OCI-LY7 (cell line): ENCODE results near the gene CTNS. TPM values are rescaled to one million over a fixed set of nuclear protein-coding genes. Genes with fewer than 3 reads are reported as not detected.

Experiments
- BruUV-seq: library from RNA; stranded (reverse); fragments of 400-500 nt; replicated peaks from 2 replicates; lab custom pipeline; 2021; lab: Mats Ljungman, UMichigan
- CTCF ChIA-PET: fragments of 300-600 bp; sonication (Branson Sonifier 250); formaldehyde crosslinking; loops from one replicate; lab custom pipeline; 2022; ENCODE audit warnings: antibody characterized with exemption; ENCODE audit not compliant: unreplicated experiment; lab: Charles Lee
- POLR2A ChIA-PET: fragments of 300-600 bp; sonication (Branson Sonifier 250); formaldehyde crosslinking; loops from one replicate; lab custom pipeline; 2022; ENCODE audit warnings: antibody characterized with exemption; lab: Charles Lee
- DNase-seq: peaks from one replicate; pipeline ENCODE4 v3.0.0-alpha.2; 2015; ENCODE audit warnings: low spot score
- H2AFZ ChIP-seq: fragments of 200-600 bp; sonication (generic), shearing (Covaris generic); 2 replicates; pipeline ENCODE4 v1.6.1; 2014; ENCODE audit warnings: mild to moderate bottlenecking, antibody characterized with exemption, low read length, moderate library complexity
- H3K27ac ChIP-seq: fragments of 200-600 bp; sonication (generic); 2 replicates; pipeline ENCODE4 v1.5.1; 2014; ENCODE audit warnings: mixed run types, low read depth, mild to moderate bottlenecking, moderate library complexity, low read length, inconsistent platforms; ENCODE audit not compliant: poor library complexity, severe bottlenecking
- H3K36me3 ChIP-seq: fragments of 200-600 bp; sonication (generic); 2 replicates; pipeline ENCODE4 v1.6.1; 2014; ENCODE audit warnings: mild to moderate bottlenecking, antibody characterized with exemption, low read length, moderate library complexity, mixed read lengths; ENCODE audit not compliant: insufficient read depth
- H3K4me1 ChIP-seq: fragments of 200-600 bp; sonication (generic); 2 replicates; pipeline ENCODE4 v1.5.1; 2014; ENCODE audit warnings: mild to moderate bottlenecking, low read length; ENCODE audit not compliant: insufficient read depth, poor library complexity, severe bottlenecking
- H3K4me2 ChIP-seq: fragments of 200-600 bp; sonication (generic); 2 replicates; pipeline ENCODE4 v1.6.1; 2014; ENCODE audit warnings: mild to moderate bottlenecking, low read length
- H3K4me3 ChIP-seq: fragments of 200-600 bp; sonication (generic); 2 replicates; pipeline ENCODE4 v1.5.1; 2014; ENCODE audit warnings: mild to moderate bottlenecking, low read depth, low read length; ENCODE audit not compliant: poor library complexity, severe bottlenecking
- H3K79me2 ChIP-seq: fragments of 200-600 bp; sonication (generic); 2 replicates; pipeline ENCODE4 v1.6.1; 2016; ENCODE audit warnings: low read depth, mild to moderate bottlenecking, low read length, moderate library complexity, mixed read lengths; ENCODE audit not compliant: insufficient read depth
- H3K9me2 ChIP-seq: fragments of 200-600 bp; sonication (generic); 2 replicates; pipeline ENCODE4 v1.6.1; 2016; ENCODE audit warnings: mild to moderate bottlenecking, low read length, mixed read lengths; ENCODE audit not compliant: insufficient read depth
- H3K9me3 ChIP-seq: fragments of 200-600 bp; sonication (generic); 2 replicates; pipeline ENCODE4 v1.6.1; 2014; ENCODE audit warnings: mild to moderate bottlenecking, mixed run types, low read length, mixed read lengths
- H4K20me1 ChIP-seq: fragments of 200-600 bp; sonication (generic); 2 replicates; pipeline ENCODE4 v1.6.1; 2014; ENCODE audit warnings: mild to moderate bottlenecking, antibody characterized with exemption, low read length, moderate library complexity, mixed read lengths; ENCODE audit not compliant: insufficient read depth
- EZH2phosphoT487 ChIP-seq: fragments of 200-600 bp; sonication (generic); IDR thresholded peaks from 2 replicates; pipeline ENCODE4 v1.6.1; 2018; ENCODE audit warnings: low read depth, borderline replicate concordance, mild to moderate bottlenecking, mixed run types, antibody characterized with exemption, low read length, moderate library complexity, mixed read lengths
- intact Hi-C: fragments of 100-400 bp; cut with micrococcal nuclease; formaldehyde crosslinking; loops from one replicate; pipeline ENCODE4 v1.10.0; 2022; ENCODE audit not compliant: unreplicated experiment
- total RNA-seq, 2 experiments: library from RNA; depleted of rRNA in 1 of 2; stranded (reverse); fragments of >200 nt in 1 of 2; shearing (Covaris generic) in 1 of 2; gene quantifications; 2 replicates each; pipeline ENCODE4 v1.2.3, GENCODE V29; 2014 to 2022
- TF ChIP-seq, protein P1 (sequence below): fragments of 200-600 bp; sonication (generic); conservative IDR thresholded peaks from 2 replicates; pipeline ENCODE4 v1.5.1; 2014; ENCODE audit warnings: mild to moderate bottlenecking, antibody characterized with exemption, low read length, moderate library complexity, mixed read lengths

Gene CTNS
- total RNA-seq, 2 experiments from 2014 or later: 5.6 to 13.6 TPM

DNA sequence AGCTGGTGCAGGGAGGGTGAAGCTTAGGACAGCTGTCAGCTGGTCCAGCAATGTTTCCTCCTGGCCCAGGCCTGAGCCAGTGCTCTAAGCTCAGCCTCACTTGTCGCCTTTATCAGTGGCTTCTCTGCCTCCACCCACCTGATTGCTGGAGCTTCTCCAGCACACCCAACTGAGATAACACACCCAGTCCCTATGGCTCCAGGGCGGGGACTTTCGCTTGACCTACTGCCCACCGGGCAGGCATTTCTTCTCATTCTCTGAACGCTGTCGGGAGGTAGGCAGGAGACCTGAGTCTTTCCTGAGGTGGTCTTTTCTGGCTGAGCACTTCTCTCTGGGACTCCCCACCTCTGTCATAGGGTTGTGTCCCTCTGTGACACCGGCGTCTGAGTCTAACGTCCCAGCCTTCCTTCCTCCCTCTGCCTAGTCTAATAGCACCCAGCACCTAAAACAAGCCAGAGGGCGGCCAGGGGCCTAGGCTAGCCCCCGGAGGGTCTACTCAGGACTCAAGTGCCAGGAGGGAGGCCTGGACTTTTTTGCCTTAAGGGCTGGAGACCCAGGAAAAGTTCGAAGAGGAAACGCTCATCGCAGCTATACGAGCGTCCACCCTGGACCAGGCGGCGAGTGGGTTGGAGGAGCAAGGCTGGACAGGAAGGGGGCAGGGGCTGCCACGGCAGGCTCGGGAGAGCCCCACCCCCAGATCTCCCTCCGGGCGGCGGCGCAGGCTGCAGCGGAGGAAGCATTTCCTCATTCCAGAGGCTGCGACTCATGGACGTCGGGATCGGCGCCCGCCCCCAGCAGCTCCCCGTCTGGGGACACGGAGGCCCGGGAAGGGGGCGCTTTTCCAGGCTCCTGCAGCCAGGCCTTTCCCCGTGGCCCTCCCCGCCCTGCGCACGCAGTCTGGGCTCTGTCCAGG, 31.1 kb downstream of the CTNS start:
- Histone ChIP-seq H3K27ac (no peak overlapping the region), H3K79me2 (peaks cover 25% of the 10 kb centered on the region), H3K9me2 (no peaks in the 10 kb centered on the region), H3K9me3 (no peaks in the 10 kb centered on the region), H3K4me3 (peak overlapping the region; percentile 93), H3K36me3 (peaks cover 34% of the 10 kb centered on the region), H3K4me2 (peak overlapping the region; percentile 79), H3K4me1 (peaks cover 21% of the 10 kb centered on the region), H4K20me1 (peaks cover 6% of the 10 kb centered on the region; the same call in 1 of the 2 replicates), H2AFZ (peak overlapping the region; percentile 22; the same call in 1 of the 2 replicates)
- TF ChIP-seq, protein P1, sequence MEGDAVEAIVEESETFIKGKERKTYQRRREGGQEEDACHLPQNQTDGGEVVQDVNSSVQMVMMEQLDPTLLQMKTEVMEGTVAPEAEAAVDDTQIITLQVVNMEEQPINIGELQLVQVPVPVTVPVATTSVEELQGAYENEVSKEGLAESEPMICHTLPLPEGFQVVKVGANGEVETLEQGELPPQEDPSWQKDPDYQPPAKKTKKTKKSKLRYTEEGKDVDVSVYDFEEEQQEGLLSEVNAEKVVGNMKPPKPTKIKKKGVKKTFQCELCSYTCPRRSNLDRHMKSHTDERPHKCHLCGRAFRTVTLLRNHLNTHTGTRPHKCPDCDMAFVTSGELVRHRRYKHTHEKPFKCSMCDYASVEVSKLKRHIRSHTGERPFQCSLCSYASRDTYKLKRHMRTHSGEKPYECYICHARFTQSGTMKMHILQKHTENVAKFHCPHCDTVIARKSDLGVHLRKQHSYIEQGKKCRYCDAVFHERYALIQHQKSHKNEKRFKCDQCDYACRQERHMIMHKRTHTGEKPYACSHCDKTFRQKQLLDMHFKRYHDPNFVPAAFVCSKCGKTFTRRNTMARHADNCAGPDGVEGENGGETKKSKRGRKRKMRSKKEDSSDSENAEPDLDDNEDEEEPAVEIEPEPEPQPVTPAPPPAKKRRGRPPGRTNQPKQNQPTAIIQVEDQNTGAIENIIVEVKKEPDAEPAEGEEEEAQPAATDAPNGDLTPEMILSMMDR: no peak
- TF ChIP-seq EZH2phosphoT487: no peak
- intact Hi-C loops: loop anchor here (2.0 kb wide), 1 partner anchor 65 kb away; no protein-coding TSS in a partner anchor
- no peak for DNase-seq
- ChIA-PET CTCF (no interaction called here), POLR2A (interaction anchor here (0.6 to 1.3 kb wide), 3 partner anchors 11 to 31 kb away, joined by 3 to 4 read pairs (median 3); partner anchors contain the start of genes CTNS and SHPK)
- BruUV-seq: no TSS peak

DNA sequence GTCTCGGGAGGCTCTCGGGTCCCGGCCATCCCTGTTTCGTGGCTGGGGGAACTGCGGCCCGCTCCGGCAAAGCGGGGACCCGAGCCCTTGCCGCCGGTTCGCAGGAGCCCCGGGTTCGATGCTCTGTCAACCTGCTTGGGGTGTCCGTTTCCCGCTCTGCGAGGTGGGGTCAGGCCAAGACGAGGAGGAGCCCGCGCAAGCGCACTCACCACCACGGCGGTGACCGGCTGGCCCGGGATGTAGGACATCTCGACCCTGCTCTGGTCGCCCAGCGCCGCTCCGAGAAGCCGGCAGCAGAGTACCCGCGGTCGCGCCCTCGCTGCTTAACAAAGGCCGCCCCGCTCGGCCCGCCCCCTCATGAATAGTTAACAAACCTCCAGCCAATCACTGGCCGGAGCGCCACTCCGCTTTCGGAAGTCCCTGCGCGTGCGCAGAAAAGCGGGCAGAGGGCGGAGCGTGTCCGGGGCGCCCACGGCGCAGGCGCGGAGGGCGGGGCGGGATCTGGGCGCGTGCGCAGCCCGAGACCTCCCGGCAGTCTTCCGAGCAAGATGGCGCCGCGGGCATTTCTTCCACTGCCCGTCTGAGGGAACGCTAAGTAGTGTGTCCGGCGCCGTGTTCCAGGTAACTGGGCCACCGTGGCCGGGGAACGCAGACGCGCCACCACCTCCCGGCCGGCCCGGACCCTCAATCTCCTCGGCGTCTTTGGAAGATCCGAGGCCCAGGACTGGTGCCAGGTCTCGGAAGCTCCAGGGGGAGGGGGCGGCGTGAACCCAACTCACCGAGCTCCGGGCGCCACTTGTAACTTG, 31.9 kb downstream of the CTNS start, which contains the start of the genes EMC6 and TAX1BP3:
TSS of gene EMC6 (plus strand) at position 534 of the 806 bp plus-strand sequence. CDS start 335 bp downstream, outside the sequence.
TSS of gene TAX1BP3 (minus strand) at position 300 of the 806 bp plus-strand sequence. CDS start at position 248, 52 bp downstream.
- DNase-seq: peak; percentile 98
- Histone ChIP-seq H2AFZ (peak within 1 kb of the TSS; percentile 22; the same call in 1 of the 2 replicates), H3K4me1 (peaks cover 21% of the 10 kb centered on the region), H4K20me1 (peaks cover 6% of the 10 kb centered on the region; the same call in 1 of the 2 replicates), H3K9me3 (no peaks in the 10 kb centered on the region), H3K27ac (peak within 1 kb of the TSS; percentile 55), H3K79me2 (peaks cover 25% of the 10 kb centered on the region), H3K4me3 (peak within 1 kb of the TSS; percentile 93), H3K9me2 (no peaks in the 10 kb centered on the region), H3K4me2 (peak within 1 kb of the TSS; percentile 92), H3K36me3 (peaks cover 42% of the 10 kb centered on the region)
- ChIA-PET CTCF (no interaction called here), POLR2A (interaction anchor here (0.6 kb wide), 1 partner anchor 12 kb away, joined by 3 read pairs; no protein-coding TSS in a partner anchor)
- BruUV-seq: no TSS peak
- intact Hi-C loops: loop anchor here (2.0 kb wide), 1 partner anchor 66 kb away; no protein-coding TSS in a partner anchor
- TF ChIP-seq, protein P1: no peak
- no peak for TF ChIP-seq EZH2phosphoT487
